Keratinocyte (primary cell): ENCODE measurements around the gene ZBED4. TPM values are rescaled to one million over a fixed set of nuclear protein-coding genes. Genes with fewer than 3 reads are reported as not detected.

ENCODE experiments used
- DNase-seq: peaks from one replicate; pipeline ENCODE4 v3.0.0-alpha.2; 2011; ENCODE audit warnings: low read depth, missing footprints, low spot score
- FAIRE-seq: peaks from 2 replicates; lab custom pipeline; 2011; peaks lifted over from hg19 to GRCh38; lab: Jason Lieb, UNC
- H2AFZ ChIP-seq: 2 replicates; pipeline ENCODE4 v1.6.0; 2012; ENCODE audit warnings: low read length, control low read depth, inconsistent platforms; ENCODE audit not compliant: control insufficient read depth
- H3K27ac ChIP-seq: 2 replicates; pipeline ENCODE4 v1.5.1; 2011; ENCODE audit warnings: low read length; ENCODE audit not compliant: control insufficient read depth, insufficient read depth
- H3K27me3 ChIP-seq: 3 replicates; pipeline ENCODE4 v1.6.0; 2011; ENCODE audit warnings: low read length; ENCODE audit not compliant: control insufficient read depth, insufficient read depth; ENCODE audit errors: extremely low read depth
- H3K36me3 ChIP-seq, 2 experiments: 2 replicates in 1 of 2; 3 replicates in 1 of 2; pipeline ENCODE4 v1.5.1; 2011; ENCODE audit warnings: low read length in 2 of 2, mild to moderate bottlenecking in 1 of 2; ENCODE audit not compliant: control insufficient read depth in 2 of 2, insufficient read depth in 2 of 2; ENCODE audit errors: extremely low read depth in 1 of 2
- H3K4me1 ChIP-seq: 3 replicates; pipeline ENCODE4 v1.5.1; 2011; ENCODE audit warnings: low read length; ENCODE audit not compliant: control insufficient read depth, insufficient read depth; ENCODE audit errors: extremely low read depth
- H3K4me2 ChIP-seq: 3 replicates; pipeline ENCODE4 v1.6.0; 2011; ENCODE audit warnings: low read depth, low read length; ENCODE audit not compliant: control insufficient read depth, insufficient read depth; ENCODE audit errors: extremely low read depth
- H3K4me3 ChIP-seq, 3 experiments: fragments of 200-600 bp in 1 of 3; sonication (generic) in 1 of 3; 2 replicates in 2 of 3; 3 replicates in 1 of 3; pipeline ENCODE4 v1.5.1; 2011 to 2016; ENCODE audit warnings: low read length in 3 of 3, mild to moderate bottlenecking in 3 of 3, control low read depth in 2 of 3, inconsistent platforms in 1 of 3, low read depth in 1 of 3, mixed read lengths in 1 of 3, mixed run types in 1 of 3, moderate library complexity in 1 of 3; ENCODE audit not compliant: control insufficient read depth in 2 of 3, insufficient read depth in 2 of 3; ENCODE audit errors: extremely low read depth in 1 of 3
- H3K79me2 ChIP-seq: 2 replicates; pipeline ENCODE4 v1.6.0; 2012; ENCODE audit warnings: low read length; ENCODE audit not compliant: control insufficient read depth, insufficient read depth
- H3K9ac ChIP-seq: 3 replicates; pipeline ENCODE4 v1.6.0; 2011; ENCODE audit warnings: low read length; ENCODE audit not compliant: control insufficient read depth, insufficient read depth; ENCODE audit errors: extremely low read depth
- H3K9me1 ChIP-seq: 3 replicates; pipeline ENCODE4 v1.6.0; 2011; ENCODE audit warnings: low read length; ENCODE audit not compliant: control insufficient read depth, insufficient read depth; ENCODE audit errors: extremely low read depth
- H3K9me3 ChIP-seq: 2 replicates; pipeline ENCODE4 v1.5.1; 2012; ENCODE audit warnings: low read depth, low read length; ENCODE audit not compliant: control insufficient read depth
- H4K20me1 ChIP-seq: 3 replicates; pipeline ENCODE4 v1.6.0; 2011; ENCODE audit warnings: low read length; ENCODE audit not compliant: control insufficient read depth, insufficient read depth; ENCODE audit errors: extremely low read depth
- CTCF ChIP-seq, 3 experiments: IDR thresholded peaks in 1 of 3; conservative IDR thresholded peaks in 1 of 3; optimal IDR thresholded peaks in 1 of 3; 2 replicates in 2 of 3; 3 replicates in 1 of 3; pipeline versions ENCODE3 to v1.5.1; 2011; ENCODE audit warnings: low read length in 3 of 3, mild to moderate bottlenecking in 3 of 3, moderate library complexity in 2 of 3, control low read depth in 1 of 3, inconsistent platforms in 1 of 3; ENCODE audit not compliant: insufficient read depth in 2 of 3; ENCODE audit errors: extremely low read depth in 1 of 3
- EZH2 ChIP-seq: IDR thresholded peaks from one replicate; pipeline ENCODE4 v1.6.1; 2012; ENCODE audit warnings: inconsistent platforms, mild to moderate bottlenecking, low read length, moderate library complexity
- dilution Hi-C: fragments of 300-500 bp; cut with MboI; formaldehyde crosslinking; loops from one replicate; pipeline ENCODE4 v1.7.0; 2020; ENCODE audit warnings: low sequenced_read_pairs; ENCODE audit not compliant: extremely low pct_ligation_motif_present
- polyA plus RNA-seq, 5 experiments: library from polyadenylated mRNA; depleted of rRNA in 3 of 5; stranded (reverse) in 3 of 5; stranded (forward) in 1 of 5; unstranded in 1 of 5; fragments of >200 nt; gene quantifications; 1 replicate in 1 of 5; 2 replicates in 3 of 5; 3 replicates in 1 of 5; pipeline versions ENCODE4 v1.2.1 to v1.2.3, GENCODE V29; 2011 to 2012; ENCODE audit warnings: missing spikeins in 2 of 5, low read depth in 1 of 5, low replicate concordance in 1 of 5

ZBED4 gene
- polyA plus RNA-seq, 1 donor (not counting 4 experiments of a cell fraction or from before 2014, with no cell fraction given), result 7.1 TPM

GRCh38 chr22:49901457-49901856 lies 47.8 kb downstream of the ZBED4 start:
- H3K4me2 ChIP-seq, result no peak overlapping the region
- no peaks in the 10 kb centered on the region for H3K4me1 ChIP-seq
- no peaks in the 10 kb centered on the region for H4K20me1 ChIP-seq
- FAIRE-seq, result no peak
- dilution Hi-C loops, result no loop called here
- H2AFZ ChIP-seq, result no peak overlapping the region
- H3K9me1 ChIP-seq, result no peaks in the 10 kb centered on the region
- H3K27ac ChIP-seq, result no peak overlapping the region
- DNase-seq, result no peak
- no peaks in the 10 kb centered on the region for H3K27me3 ChIP-seq
- TF ChIP-seq CTCF (optimal IDR thresholded peaks at IDR 0.05 in 1 of 3, IDR thresholded peaks at IDR 0.05 in 1 of 3, conservative IDR thresholded peaks at IDR 0.05 in 1 of 3; ENCODE audit: extremely low read depth in 1 of 3, insufficient read depth in 2 of 3, low read length in 3 of 3) (no peak), EZH2 (no peak)
- no peak overlapping the region for H3K9ac ChIP-seq
- H3K36me3 ChIP-seq, result peaks cover 3 to 17% of the 10 kb centered on the region in 2 experiments
- peaks cover 3% of the 10 kb centered on the region for H3K9me3 ChIP-seq
- H3K4me3 ChIP-seq, result no peak overlapping the region
- no peaks in the 10 kb centered on the region for H3K79me2 ChIP-seq

- H2AFZ ChIP-seq, result no peak overlapping the region
- TF ChIP-seq EZH2, result no peak
- TF ChIP-seq CTCF (optimal IDR thresholded peaks at IDR 0.05 in 1 of 3, IDR thresholded peaks at IDR 0.05 in 1 of 3, conservative IDR thresholded peaks at IDR 0.05 in 1 of 3; ENCODE audit: extremely low read depth in 1 of 3, insufficient read depth in 2 of 3, low read length in 3 of 3), result no peak
- H3K9me3 ChIP-seq, result peaks cover 3% of the 10 kb centered on the region
- H3K27ac ChIP-seq, result no peak overlapping the region
- H3K4me2 ChIP-seq, result no peak overlapping the region
- dilution Hi-C loops, result no loop called here
- DNase-seq (no peak), FAIRE-seq (no peak)
- H4K20me1 ChIP-seq, result no peaks in the 10 kb centered on the region
- H3K36me3 ChIP-seq, result peaks cover 6 to 17% of the 10 kb centered on the region in 2 experiments
- no peaks in the 10 kb centered on the region for H3K4me1 ChIP-seq
- no peaks in the 10 kb centered on the region for H3K9me1 ChIP-seq
- H3K27me3 ChIP-seq, result no peaks in the 10 kb centered on the region
- no peak overlapping the region for H3K9ac ChIP-seq
- no peak overlapping the region for H3K4me3 ChIP-seq
- H3K79me2 ChIP-seq, result peaks cover 3% of the 10 kb centered on the region
Measured at GRCh38 chr22:49903322-49904039, 49.8 kb downstream of the ZBED4 start.
